Activated CD4-positive, alpha-beta T cell treated with anti-CD3 and anti-CD28 coated beads for 36 hours (primary cell): ENCODE measurements around the gene RTN4IP1. TPM values are rescaled to one million over a fixed set of nuclear protein-coding genes. Genes with fewer than 3 reads are reported as not detected.

Experiments
- ATAC-seq: fragments of 200-7000 bp; cut with Tn5 transposase; one replicate; pipeline ENCODE4 v1.10.0; 2021; ENCODE audit warnings: mild to moderate bottlenecking, moderate library complexity
- CTCF ChIA-PET: fragments of 350-600 bp; sonication (Branson Sonifier 250); formaldehyde crosslinking; loops from one replicate; lab custom pipeline; 2021; ENCODE audit warnings: antibody characterized with exemption; lab: Charles Lee
- POLR2A ChIA-PET: fragments of 350-600 bp; sonication (Branson Sonifier 250); formaldehyde crosslinking; loops from one replicate; lab custom pipeline; 2021; ENCODE audit warnings: antibody characterized with exemption, inconsistent platforms; lab: Charles Lee
- DNase-seq: peaks from one replicate; pipeline ENCODE4 v3.0.0-alpha.2; 2020
- H3K27ac Mint-ChIP-seq: one replicate; pipeline ENCODE4 v1.8.0; 2021; ENCODE audit warnings: mixed read lengths
- H3K27me3 Mint-ChIP-seq: one replicate; pipeline ENCODE4 v1.8.0; 2021; ENCODE audit warnings: mixed read lengths
- H3K36me3 Mint-ChIP-seq: one replicate; pipeline ENCODE4 v1.8.0; 2021; ENCODE audit warnings: low read depth, mixed read lengths
- H3K4me1 Mint-ChIP-seq: one replicate; pipeline ENCODE4 v1.8.0; 2021; ENCODE audit warnings: mixed read lengths
- H3K4me3 Mint-ChIP-seq: one replicate; pipeline ENCODE4 v1.8.0; 2021; ENCODE audit warnings: mild to moderate bottlenecking, moderate library complexity, mixed read lengths
- H3K9me3 Mint-ChIP-seq: one replicate; pipeline ENCODE4 v1.8.0; 2021; ENCODE audit warnings: low read depth, mixed read lengths
- intact Hi-C, 2 experiments: fragments of 100-400 bp; cut with DNase I in 1 of 2; cut with micrococcal nuclease in 1 of 2; formaldehyde crosslinking; loops; one replicate each; pipeline versions ENCODE4 v1.14.2 to v1.15.1; 2022 to 2024; cut with DNase I, micrococcal nuclease
- total RNA-seq, 2 experiments: library from RNA; stranded (reverse); gene quantifications; one replicate each; pipeline ENCODE4 v1.2.3, GENCODE V29; 2021

The RTN4IP1 gene
- total RNA-seq, result 1 to 10 TPM; 4.8 to 9.3 TPM

DNA sequence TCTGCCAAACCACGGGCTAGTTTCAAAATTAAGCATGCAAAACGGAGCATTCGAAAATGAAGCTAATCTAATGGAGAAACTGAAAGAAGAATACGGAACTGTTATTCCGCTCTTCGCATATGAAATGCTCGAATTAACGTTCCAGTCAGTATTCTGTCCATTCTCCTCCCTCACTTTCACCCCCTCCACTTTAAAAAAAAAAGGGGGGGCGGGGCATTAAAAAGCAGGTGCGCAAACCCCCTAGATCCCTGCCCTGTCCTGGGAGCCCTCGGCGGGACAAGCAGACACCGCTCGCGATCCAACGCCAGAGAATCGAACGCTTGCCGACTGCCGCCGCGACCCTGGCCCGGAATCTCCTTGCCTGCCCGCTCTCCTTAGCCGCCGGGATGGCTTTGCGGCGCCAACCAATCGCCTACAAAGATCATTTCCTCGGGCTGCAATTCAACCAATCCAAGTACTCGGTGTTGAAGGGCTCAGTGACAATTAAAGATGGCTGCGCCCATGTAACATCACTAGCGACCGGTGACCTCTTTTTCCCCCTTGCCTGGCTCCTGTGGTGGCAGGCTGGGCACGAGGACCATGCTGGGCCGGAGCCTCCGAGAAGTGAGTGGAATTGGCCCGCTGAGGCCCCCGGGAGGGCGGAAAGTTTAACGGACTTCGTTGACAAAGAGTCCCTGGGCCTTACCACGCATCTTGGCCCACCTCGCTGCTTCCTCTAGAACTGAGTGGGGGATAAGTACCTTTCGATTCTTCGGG, at the start of gene RTN4IP1, which contains the start of gene QRSL1:
RTN4IP1 (minus strand) TSS at position 396 of the 756 bp plus-strand sequence. CDS start 477 bp downstream, outside the sequence.
QRSL1 (plus strand) TSS at position 476 of the 756 bp plus-strand sequence; CDS start at position 580, 104 bp downstream.
- intact Hi-C loops, result loop anchor here (1.0 to 5.0 kb wide), 8 partner anchors 16 to 1227 kb away; partner anchors contain the start of genes ATG5 (in 1 of the 2), MTRES1 (in 1 of the 2), PDSS2 (in 1 of the 2) and PREP (in 1 of the 2)
- Mint-ChIP-seq H3K27ac (peak within 1 kb of the TSS; percentile 98), H3K4me1 (peaks cover 28% of the 10 kb centered on the region), H3K4me3 (peak within 1 kb of the TSS; percentile 97), H3K9me3 (no peaks in the 10 kb centered on the region), H3K36me3 (peaks cover 5% of the 10 kb centered on the region), H3K27me3 (no peaks in the 10 kb centered on the region)
- DNase-seq, result peak; percentile 90
- POLR2A ChIA-PET, result interaction anchor here (0.7 kb wide), 2 partner anchors 398 to 830 kb away, joined by 3 to 4 read pairs; partner anchors contain the start of gene PDSS2
- CTCF ChIA-PET, result interaction anchor here (0.6 to 1.0 kb wide), 4 partner anchors 68 to 368 kb away, joined by 3 read pairs; no protein-coding TSS in a partner anchor
- peak; percentile 91 for ATAC-seq

DNA sequence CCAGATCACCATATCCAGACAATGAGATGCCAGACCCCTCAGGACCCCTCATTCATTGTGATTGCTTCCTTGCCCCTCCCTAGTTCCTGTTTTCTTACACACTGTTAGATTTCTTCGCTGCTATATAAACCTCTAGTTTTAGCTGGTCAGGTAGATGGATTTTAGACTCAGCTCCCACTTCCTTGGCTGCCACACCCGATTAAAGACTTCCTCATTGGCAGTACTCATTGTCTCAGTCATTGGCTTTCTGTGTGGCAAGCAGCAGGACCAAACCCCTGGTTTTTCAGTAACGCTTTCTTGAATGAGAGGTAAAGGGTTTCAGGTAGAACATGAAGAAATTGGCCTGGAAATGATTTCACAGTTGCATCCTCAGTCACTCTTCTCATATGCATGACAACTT, 48.0 kb upstream of the RTN4IP1 start:
- Mint-ChIP-seq H3K27me3 (no peaks in the 10 kb centered on the region), H3K4me3 (no peak overlapping the region), H3K36me3 (no peaks in the 10 kb centered on the region), H3K9me3 (no peaks in the 10 kb centered on the region), H3K27ac (no peak overlapping the region), H3K4me1 (no peaks in the 10 kb centered on the region)
- DNase-seq (no peak), ATAC-seq (no peak)
- intact Hi-C loops, result no loop called here
- ChIA-PET CTCF (no interaction called here), POLR2A (no interaction called here)

- H3K27me3 Mint-ChIP-seq, result no peaks in the 10 kb centered on the region
- intact Hi-C loops, result no loop called here
- H3K36me3 Mint-ChIP-seq, result no peaks in the 10 kb centered on the region
- ChIA-PET POLR2A (no interaction called here), CTCF (no interaction called here)
- no peak for DNase-seq
- ATAC-seq, result no peak
- H3K27ac Mint-ChIP-seq, result no peak overlapping the region
- H3K4me1 Mint-ChIP-seq, result no peaks in the 10 kb centered on the region
- H3K4me3 Mint-ChIP-seq, result no peak overlapping the region
- H3K9me3 Mint-ChIP-seq, result no peaks in the 10 kb centered on the region
Observed at GRCh38 chr6:106674541-106675229, 45.4 kb upstream of the RTN4IP1 start.

- ATAC-seq (no peak), DNase-seq (no peak)
- H3K27me3 Mint-ChIP-seq, result no peaks in the 10 kb centered on the region
- H3K27ac Mint-ChIP-seq, result no peak overlapping the region
- H3K36me3 Mint-ChIP-seq, result peaks cover 9% of the 10 kb centered on the region
- intact Hi-C loops, result no loop called here
- ChIA-PET POLR2A (no interaction called here), CTCF (no interaction called here)
- H3K4me3 Mint-ChIP-seq, result no peak overlapping the region
- H3K4me1 Mint-ChIP-seq, result no peaks in the 10 kb centered on the region
- H3K9me3 Mint-ChIP-seq, result no peaks in the 10 kb centered on the region
Observed at GRCh38 chr6:106671651-106672050, 42.4 kb upstream of the RTN4IP1 start.

DNA sequence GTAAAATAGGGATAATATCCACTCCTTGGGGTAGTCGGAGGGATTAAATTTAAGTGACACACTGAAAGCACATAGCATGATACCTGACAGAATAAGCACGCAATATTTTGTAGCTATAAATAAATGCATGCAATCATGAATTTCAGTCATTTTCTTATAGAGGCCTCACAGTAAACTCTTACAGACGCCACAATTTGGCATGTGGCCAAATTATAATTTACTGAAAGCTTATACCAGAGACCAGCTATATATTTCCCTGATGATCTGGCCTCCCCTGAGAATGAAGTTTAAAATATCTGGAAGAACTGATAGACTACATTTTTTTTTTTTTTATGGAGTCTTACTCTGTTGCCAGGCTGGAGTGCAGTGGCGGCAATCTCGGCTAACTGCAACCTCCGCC, 40.9 kb upstream of the RTN4IP1 start:
- Mint-ChIP-seq H3K4me1 (no peaks in the 10 kb centered on the region), H3K9me3 (no peaks in the 10 kb centered on the region), H3K27me3 (no peaks in the 10 kb centered on the region), H3K27ac (no peak overlapping the region), H3K36me3 (peaks cover 16% of the 10 kb centered on the region), H3K4me3 (no peak overlapping the region)
- no peak for DNase-seq
- intact Hi-C loops, result no loop called here
- no peak for ATAC-seq
- POLR2A ChIA-PET, result no interaction called here
- CTCF ChIA-PET, result no interaction called here

DNA sequence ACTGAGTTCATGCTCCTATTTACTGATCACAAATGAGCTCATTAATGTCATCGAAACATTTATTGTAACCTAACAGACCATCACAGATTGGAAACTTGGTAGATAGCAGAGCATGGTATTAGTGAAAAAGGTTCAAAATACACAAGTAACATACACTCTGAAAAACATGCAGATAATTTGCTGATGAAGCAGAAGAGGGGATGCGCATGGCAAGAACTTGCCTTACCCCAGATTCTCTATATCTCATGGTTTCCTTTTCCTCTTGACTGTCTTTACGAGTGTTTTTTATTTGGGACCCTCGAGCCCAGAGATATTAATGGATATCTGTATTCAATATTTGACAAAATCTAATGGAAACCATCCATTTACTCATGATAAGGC, 37.7 kb upstream of the RTN4IP1 start:
- ATAC-seq (no peak), DNase-seq (no peak)
- ChIA-PET POLR2A (no interaction called here), CTCF (no interaction called here)
- Mint-ChIP-seq H3K9me3 (no peaks in the 10 kb centered on the region), H3K4me3 (no peak overlapping the region), H3K27ac (no peak overlapping the region), H3K36me3 (peaks cover 38% of the 10 kb centered on the region), H3K4me1 (peaks cover 2% of the 10 kb centered on the region), H3K27me3 (no peaks in the 10 kb centered on the region)
- intact Hi-C loops, result no loop called here

- Mint-ChIP-seq H3K9me3 (no peaks in the 10 kb centered on the region), H3K36me3 (peaks cover 38% of the 10 kb centered on the region), H3K4me1 (peaks cover 2% of the 10 kb centered on the region), H3K4me3 (no peak overlapping the region), H3K27ac (no peak overlapping the region), H3K27me3 (no peaks in the 10 kb centered on the region)
- ATAC-seq (no peak), DNase-seq (no peak)
- CTCF ChIA-PET, result no interaction called here
- intact Hi-C loops, result no loop called here
- POLR2A ChIA-PET, result no interaction called here
Observed at GRCh38 chr6:106666282-106667021, 37.2 kb upstream of the RTN4IP1 start.

- Mint-ChIP-seq H3K4me3 (no peak overlapping the region), H3K9me3 (peaks cover 7% of the 10 kb centered on the region), H3K27ac (no peak overlapping the region), H3K36me3 (peaks cover 57% of the 10 kb centered on the region), H3K4me1 (peaks cover 2% of the 10 kb centered on the region), H3K27me3 (no peaks in the 10 kb centered on the region)
- ATAC-seq (no peak), DNase-seq (no peak)
- ChIA-PET CTCF (no interaction called here), POLR2A (no interaction called here)
- intact Hi-C loops, result no loop called here
Observed at GRCh38 chr6:106662458-106662857, 33.2 kb upstream of the RTN4IP1 start.

DNA sequence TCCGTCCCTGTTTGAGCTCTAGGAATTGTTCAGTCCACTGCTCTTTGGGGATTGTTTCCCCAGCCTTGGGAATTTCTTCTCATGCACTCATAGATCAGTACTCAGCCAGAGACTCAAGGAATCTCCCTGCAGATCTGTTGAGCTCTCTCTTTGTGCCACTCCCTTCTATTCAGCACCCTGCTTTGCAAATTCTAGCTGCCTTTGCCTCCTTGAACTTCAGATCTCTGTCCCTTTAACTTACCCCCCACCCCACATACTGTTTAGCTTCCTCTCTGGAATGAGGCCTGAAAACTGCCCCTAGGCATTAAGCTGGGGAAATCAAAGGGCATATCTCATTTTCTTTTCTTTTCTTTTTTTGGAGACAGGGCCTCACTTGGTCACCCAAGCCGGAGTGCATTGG, 30.6 kb upstream of the RTN4IP1 start:
- no peak for DNase-seq
- POLR2A ChIA-PET, result no interaction called here
- intact Hi-C loops, result no loop called here
- Mint-ChIP-seq H3K9me3 (peaks cover 12% of the 10 kb centered on the region), H3K4me3 (no peak overlapping the region), H3K27ac (no peak overlapping the region), H3K36me3 (peaks cover 66% of the 10 kb centered on the region), H3K4me1 (peaks cover 2% of the 10 kb centered on the region), H3K27me3 (no peaks in the 10 kb centered on the region)
- ATAC-seq, result no peak
- CTCF ChIA-PET, result no interaction called here

GRCh38 chr6:106658469-106658868, 29.2 kb upstream of the RTN4IP1 start:
- ATAC-seq (no peak), DNase-seq (no peak)
- Mint-ChIP-seq H3K4me1 (no peaks in the 10 kb centered on the region), H3K9me3 (peaks cover 12% of the 10 kb centered on the region), H3K27ac (no peak overlapping the region), H3K4me3 (no peak overlapping the region), H3K27me3 (no peaks in the 10 kb centered on the region), H3K36me3 (peaks cover 60% of the 10 kb centered on the region)
- intact Hi-C loops, result no loop called here
- CTCF ChIA-PET, result no interaction called here
- POLR2A ChIA-PET, result no interaction called here

DNA sequence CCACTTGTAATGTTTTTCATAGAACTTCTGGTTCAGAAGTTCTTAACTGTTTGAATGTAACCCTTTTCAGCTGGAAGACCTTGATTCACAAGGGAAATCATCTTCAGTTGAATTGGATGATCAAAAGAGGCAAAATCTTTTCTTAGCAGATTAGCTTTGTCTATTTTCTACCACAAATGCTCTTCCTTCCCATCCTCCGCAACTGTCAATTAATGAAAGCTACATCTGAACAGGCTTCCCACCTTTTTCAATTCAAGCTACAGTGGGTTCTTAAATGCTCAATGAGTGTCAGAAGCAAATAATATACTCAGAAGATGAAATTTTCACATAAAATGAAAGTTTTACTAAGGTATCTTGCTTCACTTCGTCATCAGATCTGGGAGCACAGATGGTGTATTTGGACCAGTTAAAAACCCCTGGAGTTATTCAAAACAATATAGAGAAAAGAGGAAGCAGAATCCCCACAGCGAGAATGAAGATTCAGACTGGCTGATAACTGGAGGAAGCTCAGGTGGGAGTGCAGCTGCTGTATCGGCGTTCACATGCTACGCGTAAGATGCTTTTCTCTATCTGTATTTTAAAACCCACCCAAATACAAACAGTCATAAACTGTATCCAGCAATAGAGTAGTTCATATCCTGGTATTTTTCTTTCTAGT, 19.5 kb upstream of the RTN4IP1 start:
- ChIA-PET CTCF (interaction anchor here (1.7 kb wide), 1 partner anchor 15 kb away, joined by 4 read pairs; no protein-coding TSS in a partner anchor), POLR2A (no interaction called here)
- Mint-ChIP-seq H3K4me3 (no peak overlapping the region), H3K4me1 (no peaks in the 10 kb centered on the region), H3K9me3 (no peaks in the 10 kb centered on the region), H3K27me3 (no peaks in the 10 kb centered on the region), H3K36me3 (peaks cover 39% of the 10 kb centered on the region), H3K27ac (no peak overlapping the region)
- DNase-seq (no peak), ATAC-seq (no peak)
- intact Hi-C loops, result no loop called here
